ACC112 (cell line): ENCODE results near the gene TCEA2.
A peak's percentile ranks its signal among the peaks of the same experiment; 100 is the strongest.
"Not testable (repeated sequence)": the region's sequence is repeated elsewhere in the genome, so short reads cannot be mapped to it uniquely, and the experiment has no call there.

Experiments
- H2AFZ ChIP-seq: fragments of 200-600 bp; sonication (generic); one replicate; pipeline ENCODE4 v1.6.0; 2017; ENCODE audit warnings: antibody characterized with exemption, low read length; ENCODE audit not compliant: unreplicated experiment
- H3K27ac ChIP-seq: fragments of 200-600 bp; sonication (generic); 2 replicates; pipeline ENCODE4 v1.5.1; 2014; ENCODE audit warnings: low read depth, mild to moderate bottlenecking, antibody characterized with exemption, low read length, moderate library complexity
- H3K27me3 ChIP-seq: fragments of 200-600 bp; sonication (generic); 2 replicates; pipeline ENCODE4 v1.6.1; 2014; ENCODE audit warnings: mild to moderate bottlenecking, antibody characterized with exemption, low read length, moderate library complexity, mixed read lengths; ENCODE audit not compliant: insufficient read depth
- H3K36me3 ChIP-seq: fragments of 200-600 bp; sonication (generic); 2 replicates; pipeline ENCODE4 v1.6.1; 2016; ENCODE audit warnings: mild to moderate bottlenecking, antibody characterized with exemption, low read length, moderate library complexity, mixed read lengths; ENCODE audit not compliant: insufficient read depth
- H3K4me1 ChIP-seq: fragments of 200-600 bp; sonication (generic); one replicate; pipeline ENCODE4 v1.6.1; 2016; ENCODE audit warnings: low read length, mixed read lengths; ENCODE audit not compliant: insufficient read depth, unreplicated experiment, control insufficient read depth
- H3K4me3 ChIP-seq: fragments of 200-600 bp; sonication (generic); 2 replicates; pipeline ENCODE4 v1.5.1; 2014; ENCODE audit warnings: mild to moderate bottlenecking, low read depth, low read length
- H3K79me2 ChIP-seq: fragments of 200-600 bp; sonication (generic); one replicate; pipeline ENCODE4 v1.6.0; 2016; ENCODE audit warnings: low read length; ENCODE audit not compliant: control insufficient read depth, unreplicated experiment, insufficient read depth

The TCEA2 gene

GRCh38 chr20:64080813-64081623 lies 18.0 kb downstream of the TCEA2 start:
- Histone ChIP-seq H3K4me3 (peak overlapping the region; percentile 75; the same call in 1 of the 2 replicates), H3K27me3 (peaks cover 24% of the 10 kb centered on the region), H3K36me3 (no peaks in the 10 kb centered on the region), H3K79me2 (peaks cover 5% of the 10 kb centered on the region), H3K4me1 (peaks cover 23% of the 10 kb centered on the region), H3K27ac (no peak overlapping the region), H2AFZ (no peak overlapping the region)

- Histone ChIP-seq H3K36me3 (no peaks in the 10 kb centered on the region), H3K4me3 (no peak overlapping the region), H3K4me1 (peaks cover 23% of the 10 kb centered on the region), H3K27me3 (peaks cover 29% of the 10 kb centered on the region), H3K27ac (no peak overlapping the region), H2AFZ (no peak overlapping the region), H3K79me2 (peaks cover 5% of the 10 kb centered on the region)
These were observed 18.6 kb downstream of the TCEA2 start for GRCh38 chr20:64081624-64081964.

- Histone ChIP-seq H2AFZ (no peak overlapping the region), H3K79me2 (peaks cover 5% of the 10 kb centered on the region), H3K27ac (no peak overlapping the region), H3K36me3 (no peaks in the 10 kb centered on the region), H3K27me3 (peaks cover 32% of the 10 kb centered on the region), H3K4me1 (peaks cover 23% of the 10 kb centered on the region), H3K4me3 (no peak overlapping the region)
These were observed 19.2 kb downstream of the TCEA2 start for GRCh38 chr20:64082126-64082731.

GRCh38 chr20:64082820-64083377 lies 19.9 kb downstream of the TCEA2 start:
- H3K27me3 ChIP-seq, result peaks cover 32% of the 10 kb centered on the region
- H3K4me3 ChIP-seq, result peak overlapping the region; percentile 48
- peaks cover 4% of the 10 kb centered on the region for H3K79me2 ChIP-seq
- H2AFZ ChIP-seq, result no peak overlapping the region
- no peak overlapping the region for H3K27ac ChIP-seq
- peaks cover 23% of the 10 kb centered on the region for H3K4me1 ChIP-seq
- H3K36me3 ChIP-seq, result no peaks in the 10 kb centered on the region

- peaks cover 18% of the 10 kb centered on the region for H3K4me1 ChIP-seq
- no peaks in the 10 kb centered on the region for H3K36me3 ChIP-seq
- peak overlapping the region; percentile 53 for H2AFZ ChIP-seq
- peak overlapping the region; percentile 48 for H3K4me3 ChIP-seq
- H3K27ac ChIP-seq, result no peak overlapping the region
- no peaks in the 10 kb centered on the region for H3K79me2 ChIP-seq
- peaks cover 32% of the 10 kb centered on the region for H3K27me3 ChIP-seq
These were observed 20.4 kb downstream of the TCEA2 start for GRCh38 chr20:64083378-64083803.

- peaks cover 32% of the 10 kb centered on the region for H3K27me3 ChIP-seq
- no peak within 1 kb of the TSS for H3K27ac ChIP-seq
- peak within 1 kb of the TSS; percentile 53 for H2AFZ ChIP-seq
- H3K4me3 ChIP-seq, result peak within 1 kb of the TSS; percentile 48
- peaks cover 11% of the 10 kb centered on the region for H3K4me1 ChIP-seq
- no peaks in the 10 kb centered on the region for H3K36me3 ChIP-seq
- H3K79me2 ChIP-seq, result no peaks in the 10 kb centered on the region
These were observed 21.0 kb downstream of the TCEA2 start, which contains the start of gene LKAAEAR1 for GRCh38 chr20:64083804-64084684. Gene LKAAEAR1, minus strand, starts transcription at chr20:64084398. Its CDS starts 179 bp downstream, at chr20:64084219.

GRCh38 chr20:64084685-64085152 lies 21.7 kb downstream of the TCEA2 start:
- no peaks in the 10 kb centered on the region for H3K79me2 ChIP-seq
- no peaks in the 10 kb centered on the region for H3K36me3 ChIP-seq
- no peak overlapping the region for H3K27ac ChIP-seq
- no peak overlapping the region for H2AFZ ChIP-seq
- no peak overlapping the region for H3K4me3 ChIP-seq
- H3K4me1 ChIP-seq, result peaks cover 11% of the 10 kb centered on the region
- peaks cover 32% of the 10 kb centered on the region for H3K27me3 ChIP-seq

- Histone ChIP-seq H3K36me3 (no peaks in the 10 kb centered on the region), H3K79me2 (no peaks in the 10 kb centered on the region), H3K27me3 (peaks cover 32% of the 10 kb centered on the region), H3K4me1 (peaks cover 4% of the 10 kb centered on the region), H3K27ac (no peak overlapping the region), H3K4me3 (no peak overlapping the region), H2AFZ (no peak overlapping the region)
These were observed 23.8 kb downstream of the TCEA2 start for GRCh38 chr20:64086801-64087200.

- not testable (repeated sequence) for H3K79me2 ChIP-seq, H3K27ac ChIP-seq, H3K36me3 ChIP-seq, H3K4me3 ChIP-seq, H2AFZ ChIP-seq, H3K4me1 ChIP-seq
- H3K27me3 ChIP-seq, result peaks cover 32% of the 10 kb centered on the region
These were observed 24.3 kb downstream of the TCEA2 start for GRCh38 chr20:64087226-64087825.

- not testable (repeated sequence) for H3K4me3 ChIP-seq, H3K27ac ChIP-seq, H3K4me1 ChIP-seq, H3K36me3 ChIP-seq, H2AFZ ChIP-seq, H3K79me2 ChIP-seq
- H3K27me3 ChIP-seq, result peaks cover 32% of the 10 kb centered on the region
These were observed 25.6 kb downstream of the TCEA2 start for GRCh38 chr20:64088586-64088985.
